NCI-H2081 treated with DMSO at 0.1 percent for 48 hours (cell line): ENCODE measurements around the gene MUCL1.
A peak's percentile ranks its signal among the peaks of the same experiment; 100 is the strongest.
"Not testable (repeated sequence)": the region's sequence is repeated elsewhere in the genome, so short reads cannot be mapped to it uniquely, and the experiment has no call there.

Experiments used
- DNase-seq: peaks from one replicate; lab custom pipeline; 2025; lab: John Stamatoyannopoulos, UW

The MUCL1 gene, protein sequence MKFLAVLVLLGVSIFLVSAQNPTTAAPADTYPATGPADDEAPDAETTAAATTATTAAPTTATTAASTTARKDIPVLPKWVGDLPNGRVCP

DNA sequence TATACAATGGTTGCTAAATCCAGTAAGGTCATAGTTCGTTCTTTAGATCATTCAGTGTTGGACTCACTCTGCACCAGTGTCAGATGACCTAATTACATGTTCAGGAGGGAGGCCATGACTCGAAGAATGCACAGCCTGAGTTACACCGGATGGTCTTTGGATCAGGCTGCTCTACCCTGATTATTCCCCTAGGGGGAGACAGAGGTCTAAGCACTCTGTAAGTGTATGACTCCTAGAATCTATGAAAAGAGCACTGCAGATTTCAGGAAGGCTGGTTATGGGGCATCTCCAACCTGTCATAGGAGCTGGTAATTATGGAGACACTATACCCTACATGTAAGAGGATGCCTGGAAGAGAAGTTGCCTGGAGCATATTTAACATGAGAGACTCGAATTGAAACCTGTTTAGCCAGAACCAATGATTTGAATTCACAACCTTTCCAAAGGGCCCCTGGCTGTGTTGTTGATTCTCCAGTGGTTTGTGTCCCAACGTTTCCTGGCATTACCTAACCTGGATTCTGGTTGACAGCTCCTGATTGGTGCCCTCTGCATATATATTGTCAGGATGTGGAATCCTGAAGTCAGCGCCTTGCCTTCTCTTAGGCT lies at the start of gene MUCL1:
Gene MUCL1, plus strand, starts transcription at position 584 of the 606 bp plus-strand sequence. CDS start 67 bp downstream, outside the sequence.
- peak; percentile 18 for DNase-seq

DNA sequence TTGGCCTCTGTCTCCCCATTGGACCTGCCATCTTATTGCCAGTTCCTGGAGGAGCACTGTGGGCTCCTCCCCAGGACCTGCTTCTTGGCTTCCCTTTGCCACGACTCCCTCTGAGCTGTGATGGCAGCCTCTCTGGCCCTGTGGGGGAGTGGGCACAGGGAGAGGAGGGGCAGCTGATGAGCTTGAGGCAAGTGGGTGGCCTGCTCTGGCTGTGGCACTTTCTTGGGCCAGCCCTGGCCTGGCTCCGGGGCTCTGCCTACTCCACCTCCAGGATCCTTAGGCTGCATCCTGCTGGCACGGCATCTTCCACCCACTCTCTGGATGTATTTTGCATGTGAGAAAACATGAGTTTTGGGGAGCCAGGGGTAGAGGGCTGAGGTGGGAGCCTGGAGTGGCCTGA lies 32.6 kb upstream of the MUCL1 start:
- DNase-seq, result no peak

DNA sequence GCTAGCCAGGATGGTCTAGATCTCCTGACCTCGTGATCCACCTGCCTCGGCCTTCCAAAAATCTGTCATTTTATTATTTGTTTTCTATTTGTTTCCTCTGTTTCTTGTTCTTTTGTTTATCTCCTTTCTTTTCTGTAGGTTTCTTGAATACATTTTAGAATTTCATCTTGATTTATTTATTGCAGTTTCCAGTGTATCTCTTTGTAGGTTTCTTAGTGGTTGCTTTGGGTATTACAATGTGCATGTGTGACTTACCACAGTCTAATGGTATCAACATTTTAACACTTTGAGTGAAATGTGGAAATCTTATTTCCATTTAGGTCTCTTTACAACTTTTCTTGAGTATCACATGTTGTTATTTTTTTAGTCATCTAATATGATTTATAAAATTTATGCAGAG lies 29.9 kb upstream of the MUCL1 start:
- no peak for DNase-seq

DNA sequence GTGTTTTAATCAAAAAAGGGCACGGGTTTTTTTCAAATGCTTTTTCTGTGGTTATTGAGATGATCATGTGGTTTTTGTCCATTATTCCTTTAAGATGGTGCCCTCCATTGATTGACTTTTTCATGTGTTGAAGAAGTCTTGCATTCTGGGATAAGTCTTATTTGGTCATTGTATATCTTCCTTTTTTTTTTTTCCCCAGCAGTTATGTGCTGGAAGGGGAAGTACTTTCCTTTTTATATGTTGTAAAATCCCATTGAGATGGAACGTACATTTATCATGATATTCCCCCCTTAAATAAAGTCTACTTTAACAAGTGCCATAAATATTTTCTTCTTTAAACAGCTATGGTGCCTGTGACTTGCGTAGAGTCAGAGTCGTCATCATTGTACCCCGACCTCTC lies 24.8 kb upstream of the MUCL1 start:
- no peak for DNase-seq

DNA sequence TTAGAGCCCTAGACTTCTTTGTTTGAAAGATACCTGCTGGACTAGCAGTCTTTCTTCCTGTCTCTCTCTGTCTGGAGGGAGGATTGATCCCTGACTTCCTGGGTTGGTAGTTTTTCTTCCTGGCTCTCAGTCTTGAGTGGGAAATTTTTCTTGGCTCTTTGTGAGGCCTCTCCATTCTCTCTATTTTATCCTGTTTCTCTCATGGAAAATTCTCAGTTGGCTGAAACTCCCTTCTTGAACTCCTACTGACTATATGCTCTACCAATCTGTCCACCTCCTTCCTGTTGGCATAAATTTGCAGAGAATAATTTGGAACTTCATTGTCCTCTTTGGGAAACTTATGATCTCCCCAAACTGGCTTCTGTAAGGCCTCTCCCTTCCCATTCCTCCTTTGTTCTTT lies 24.1 kb upstream of the MUCL1 start:
- no peak for DNase-seq

DNA sequence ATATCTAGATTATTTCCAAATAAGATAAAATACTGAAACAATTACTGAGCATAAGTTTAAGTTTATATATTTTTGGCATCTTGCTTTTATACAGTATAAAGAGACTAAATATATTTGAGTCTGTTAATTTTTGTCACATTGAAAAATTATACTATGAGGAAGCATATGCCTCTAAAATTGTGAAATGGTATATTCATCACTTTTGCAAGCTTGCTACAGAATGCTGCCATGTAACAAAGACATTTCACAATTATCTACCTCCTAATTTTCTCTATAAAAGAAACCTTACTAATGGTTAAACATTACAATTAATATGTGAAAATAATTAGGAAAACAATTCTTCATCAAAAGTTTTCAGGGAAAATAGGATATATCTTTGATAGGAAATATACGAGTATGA lies 22.7 kb upstream of the MUCL1 start:
- no peak for DNase-seq

DNA sequence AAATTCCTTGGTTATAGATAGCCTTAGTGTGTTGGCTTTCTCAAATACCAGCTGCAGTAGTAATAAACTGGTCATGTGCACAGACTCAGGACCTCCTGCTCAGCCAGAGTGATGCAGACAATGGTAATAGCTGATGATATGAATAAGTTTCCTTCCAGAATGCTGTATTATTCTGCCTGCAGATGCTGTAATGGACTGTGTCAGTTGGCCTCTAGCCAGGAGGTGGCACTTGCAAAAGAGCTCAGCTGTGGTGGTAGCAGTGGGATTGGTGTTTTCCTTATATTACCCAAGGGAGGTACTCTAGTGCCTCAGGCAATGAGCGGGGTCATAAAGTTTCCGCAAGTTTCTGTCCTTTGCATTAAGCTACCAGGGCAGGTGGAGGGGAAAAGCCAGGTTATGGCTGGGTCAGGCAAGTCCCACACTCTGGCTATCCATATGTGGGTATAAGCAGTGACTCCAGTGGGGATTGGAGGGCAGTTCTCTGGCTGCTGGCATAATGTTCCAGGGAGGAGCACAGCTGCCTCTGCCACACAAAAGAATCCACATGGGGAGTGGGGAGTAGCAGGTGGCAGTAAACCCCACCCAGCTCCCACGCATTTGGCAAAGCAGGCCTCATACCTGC lies 14.0 kb upstream of the MUCL1 start:
- no peak for DNase-seq

DNA sequence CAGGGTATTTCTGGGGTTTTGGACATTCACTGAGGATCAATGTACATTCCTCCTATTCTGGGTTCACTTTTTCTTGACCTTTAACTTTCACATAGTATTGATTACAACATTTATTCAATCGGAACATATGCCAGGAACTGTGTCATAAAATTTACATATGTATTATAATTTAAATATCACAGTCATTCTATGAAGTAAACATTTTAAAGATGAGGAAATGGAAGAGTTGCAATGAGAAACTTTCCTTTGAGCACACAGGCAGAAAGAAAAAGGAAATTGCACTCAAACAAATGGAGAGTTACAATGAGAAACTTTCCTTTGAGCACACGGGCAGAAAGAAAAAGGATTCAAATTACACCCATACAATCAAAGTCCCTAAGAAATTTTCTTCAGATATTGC lies 3.1 kb downstream of the MUCL1 start:
- no peak for DNase-seq

DNA sequence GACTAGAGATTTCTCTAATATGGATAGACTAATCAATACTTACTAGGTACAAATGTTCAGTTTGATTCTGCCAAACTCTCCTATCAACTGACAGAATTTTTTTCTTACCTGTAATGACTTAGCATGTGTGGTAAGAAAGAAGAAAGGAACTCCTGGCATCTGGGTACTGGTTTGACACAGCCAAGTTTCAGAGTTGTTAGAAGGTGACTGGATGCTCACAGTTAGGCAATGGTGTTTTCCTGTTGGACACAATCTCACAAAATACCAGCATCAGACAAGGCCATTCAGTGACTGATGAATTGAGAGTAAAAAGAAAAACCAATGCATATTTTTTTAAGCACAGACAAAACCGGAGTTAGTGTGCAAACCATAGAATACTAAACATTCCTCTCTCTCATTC lies 4.2 kb downstream of the MUCL1 start:
- DNase-seq, result no peak

DNA sequence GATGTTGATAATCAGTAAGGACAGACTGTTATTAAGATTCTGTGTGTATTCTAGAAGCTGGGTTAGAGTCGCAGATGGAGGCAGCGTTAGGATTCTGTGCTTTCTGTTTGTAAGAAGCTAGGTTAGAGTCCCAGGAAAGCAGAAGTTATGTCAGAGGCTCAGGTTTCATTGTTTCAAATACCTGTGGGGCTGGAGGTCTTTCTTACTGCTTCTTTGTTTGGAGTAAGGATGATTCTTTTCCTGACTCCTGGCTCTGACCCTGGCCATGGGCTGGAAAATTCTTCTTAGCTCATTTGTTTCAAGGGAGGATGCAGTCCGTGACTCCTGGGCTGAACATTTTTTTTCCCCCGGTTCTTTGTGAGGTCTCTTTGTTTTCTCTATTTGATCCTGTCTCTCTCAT lies 5.2 kb downstream of the MUCL1 start:
- DNase-seq, result no peak

DNA sequence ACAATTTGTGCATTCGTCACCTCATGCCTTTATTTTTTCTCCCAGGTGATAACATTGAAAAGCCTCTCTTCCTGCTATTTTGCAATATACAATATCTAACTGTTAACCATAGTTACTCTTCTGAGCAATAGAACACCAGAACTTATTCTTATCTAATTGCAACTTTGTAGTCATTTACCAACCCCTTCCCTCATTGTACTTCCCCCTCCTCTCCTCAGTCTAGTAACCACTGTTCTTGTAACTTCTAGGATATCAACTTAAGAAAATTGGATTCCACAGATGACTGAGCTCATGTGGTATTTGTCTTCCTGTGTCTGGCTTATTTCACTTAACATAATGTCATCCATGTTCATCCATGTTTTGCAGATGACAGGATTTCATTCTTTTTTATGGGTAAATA lies 7.6 kb downstream of the MUCL1 start:
- DNase-seq, result no peak

DNA sequence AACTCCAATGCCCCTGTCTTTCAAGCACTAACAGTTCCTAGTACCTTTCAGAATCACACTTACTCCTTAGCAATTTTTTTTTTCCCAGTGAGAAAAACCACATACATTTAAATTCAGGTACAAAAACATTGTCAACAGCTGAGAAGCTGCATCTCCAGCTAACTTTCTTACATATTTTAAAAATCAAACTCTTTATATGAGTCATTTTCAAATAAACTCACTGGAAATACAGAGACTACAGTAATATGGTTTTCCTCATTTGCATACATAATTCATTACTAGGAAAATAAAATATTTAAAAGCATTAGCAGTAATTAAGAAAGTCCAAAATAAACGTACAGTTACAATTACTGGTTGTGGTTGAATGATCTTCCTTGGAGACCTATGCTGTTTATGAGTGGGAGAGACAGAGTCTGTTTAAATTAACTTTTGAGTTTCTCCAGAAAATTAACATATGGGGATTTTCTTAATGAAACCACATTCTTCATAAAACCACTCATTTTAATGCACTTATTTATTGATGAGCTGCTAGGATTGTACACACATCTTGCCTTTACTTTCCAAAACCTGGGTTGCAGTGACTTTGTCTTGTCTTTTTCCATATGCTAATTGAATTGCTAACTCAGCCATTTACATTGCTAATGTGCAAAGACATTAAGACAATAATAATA lies 9.8 kb downstream of the MUCL1 start:
- no peak for DNase-seq

DNA sequence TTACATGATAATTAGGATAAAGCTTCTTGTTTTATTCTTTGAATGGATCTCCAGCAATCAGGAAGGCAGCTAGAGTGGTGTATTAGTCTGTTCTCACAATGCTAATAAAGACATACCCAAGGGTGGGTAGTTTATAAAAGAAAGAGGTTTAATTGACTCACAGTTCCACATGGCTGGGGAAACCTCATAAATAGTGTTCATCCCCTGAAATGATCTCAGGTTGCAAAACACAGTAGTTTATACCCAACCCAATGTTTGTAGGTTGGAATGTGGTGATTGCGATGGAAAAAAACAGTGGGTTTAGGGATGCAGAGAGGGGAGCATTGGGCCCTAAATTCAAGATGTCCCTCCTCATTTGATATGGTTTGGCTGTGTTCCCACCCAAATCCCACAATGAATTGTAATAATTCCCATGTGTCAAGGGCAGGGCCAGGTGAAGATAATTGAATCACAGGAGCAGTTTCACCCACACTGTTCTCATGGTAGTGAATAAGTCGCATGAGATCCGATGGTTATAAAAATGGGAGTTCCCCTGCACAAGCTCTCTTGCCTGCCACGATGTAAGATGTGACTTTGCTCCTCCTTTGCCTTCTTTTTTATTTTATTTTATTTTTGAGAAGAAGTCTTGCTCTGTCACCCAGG lies 11.5 kb downstream of the MUCL1 start:
- DNase-seq, result no peak

DNA sequence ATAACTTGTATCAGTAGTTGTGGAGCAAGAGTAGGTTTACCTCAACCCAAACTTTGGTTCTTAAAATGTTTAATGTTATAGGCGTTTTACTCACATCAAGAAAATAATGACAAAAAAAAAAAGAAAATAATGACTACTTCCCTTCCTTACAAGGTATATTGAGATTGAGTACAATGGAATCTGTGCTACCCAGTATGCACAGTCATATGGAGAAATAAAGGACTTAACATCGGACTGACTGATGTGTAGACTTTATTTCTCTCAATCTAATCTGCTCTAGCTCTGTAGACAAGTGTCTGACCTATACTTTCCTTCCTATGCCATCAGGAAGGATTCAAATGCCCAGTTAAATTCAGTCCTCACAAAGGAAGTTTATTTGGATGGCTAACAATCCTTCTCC lies 14.4 kb downstream of the MUCL1 start:
- no peak for DNase-seq

DNA sequence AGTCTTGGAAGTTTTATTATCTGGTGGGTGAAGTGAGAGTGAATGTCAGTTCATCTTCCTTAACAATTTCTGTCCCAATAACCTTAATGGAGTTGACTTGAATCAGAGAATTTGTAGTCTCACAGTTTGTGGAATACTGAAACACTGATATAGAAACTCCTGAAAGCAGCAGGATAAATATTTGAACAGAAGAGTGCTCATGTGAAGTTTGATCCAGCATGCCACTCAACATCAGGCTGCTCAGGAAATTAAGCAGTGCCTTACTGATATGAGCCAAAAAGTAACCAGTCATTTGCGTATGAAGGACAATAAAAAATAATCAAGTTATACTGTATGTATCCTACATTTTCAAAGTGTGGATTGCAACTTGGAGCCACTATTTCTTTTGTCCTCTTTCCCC lies 15.7 kb downstream of the MUCL1 start:
- DNase-seq, result no peak

DNA sequence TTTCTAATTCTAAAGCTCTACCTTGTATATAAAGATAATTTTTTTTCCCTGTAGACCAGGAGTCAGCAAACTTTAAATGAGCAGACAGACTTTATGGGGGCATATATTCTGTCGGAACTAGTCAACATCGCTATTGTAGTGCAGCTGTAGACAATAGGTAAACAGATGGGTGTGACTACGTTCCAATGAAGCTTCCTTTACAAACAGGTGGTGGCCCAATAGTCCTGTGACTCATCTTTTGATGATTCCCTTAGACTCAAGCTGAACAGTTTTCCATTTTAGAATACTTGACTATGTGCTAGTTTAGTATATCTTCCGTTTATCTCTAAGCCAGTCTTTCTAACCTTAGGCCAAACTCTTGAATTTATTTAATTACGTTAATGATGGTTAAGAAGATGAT lies 16.3 kb downstream of the MUCL1 start:
- no peak for DNase-seq

DNA sequence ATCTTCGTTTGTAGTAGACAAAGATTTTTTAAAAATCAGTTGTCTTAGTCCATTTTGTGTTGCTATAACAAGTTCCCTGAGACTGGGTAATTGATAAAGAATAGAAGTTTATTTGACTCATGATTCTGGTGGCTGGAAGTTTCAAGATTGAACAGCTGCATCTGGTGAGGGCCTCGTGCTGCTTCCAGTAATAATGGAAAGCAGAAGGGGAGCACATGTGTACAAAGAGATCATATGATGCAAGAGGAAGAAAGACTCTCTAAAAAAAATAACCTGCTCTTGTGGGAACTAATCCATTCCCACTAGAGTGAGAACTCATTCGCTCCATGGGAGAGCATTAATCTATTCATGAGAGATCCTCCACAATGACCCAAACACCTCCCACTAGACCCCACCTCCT lies 24.8 kb downstream of the MUCL1 start:
- no peak for DNase-seq

DNA sequence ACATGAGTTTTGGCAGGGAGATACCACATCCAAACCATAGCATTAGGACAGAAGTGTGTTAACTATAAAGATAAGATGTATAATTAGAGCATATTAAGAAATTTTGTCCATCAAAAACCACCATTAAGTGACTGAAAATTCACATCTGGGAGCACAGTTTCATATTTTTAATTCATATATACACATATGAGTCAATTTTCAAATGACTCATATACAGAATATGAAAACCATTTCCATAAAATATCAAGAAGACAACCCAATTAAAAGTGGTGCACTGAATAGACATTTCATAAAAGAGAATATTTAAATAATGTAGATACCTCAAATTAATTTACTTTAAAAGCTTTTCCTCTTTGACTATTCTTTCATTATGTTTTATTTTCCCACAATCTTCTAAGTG lies 25.3 kb downstream of the MUCL1 start:
- no peak for DNase-seq

DNA sequence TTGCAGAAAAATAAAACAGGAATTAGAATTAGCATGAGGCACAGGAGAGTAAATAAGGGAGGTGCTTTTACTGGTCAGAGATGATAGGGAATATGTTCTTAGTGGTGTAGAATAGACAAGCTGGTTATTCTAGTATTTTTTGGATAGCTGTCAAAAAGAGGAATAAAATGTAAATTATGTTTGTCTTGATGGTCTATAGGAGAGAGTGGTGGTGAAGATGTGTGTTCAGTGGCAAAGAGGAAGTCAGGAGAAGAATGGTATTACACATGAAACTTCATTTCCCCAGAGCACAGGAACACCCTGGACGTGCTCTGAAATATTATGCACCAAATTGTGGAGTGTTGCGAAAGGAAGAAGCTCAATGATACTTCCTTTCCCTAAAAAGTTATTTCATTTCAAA lies 27.8 kb downstream of the MUCL1 start:
- no peak for DNase-seq

DNA sequence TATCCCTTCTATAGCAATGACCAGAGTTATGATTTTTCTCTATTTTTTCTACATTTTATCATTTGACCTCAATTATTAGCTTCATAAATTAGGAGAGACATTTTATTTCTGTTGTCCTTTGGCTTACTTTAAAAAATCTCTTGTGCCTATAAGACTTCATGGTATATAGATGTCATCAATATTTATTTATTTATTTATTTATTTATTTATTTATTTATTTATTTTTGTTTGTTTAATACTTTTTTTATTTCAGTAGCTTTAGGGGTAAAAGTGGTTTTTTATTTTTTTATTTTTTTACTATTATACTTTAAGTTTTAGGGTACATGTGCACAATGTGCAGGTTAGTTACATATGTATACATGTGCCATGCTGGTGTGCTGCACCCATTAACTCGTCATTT lies 28.3 kb downstream of the MUCL1 start:
- not testable (repeated sequence) for DNase-seq

DNA sequence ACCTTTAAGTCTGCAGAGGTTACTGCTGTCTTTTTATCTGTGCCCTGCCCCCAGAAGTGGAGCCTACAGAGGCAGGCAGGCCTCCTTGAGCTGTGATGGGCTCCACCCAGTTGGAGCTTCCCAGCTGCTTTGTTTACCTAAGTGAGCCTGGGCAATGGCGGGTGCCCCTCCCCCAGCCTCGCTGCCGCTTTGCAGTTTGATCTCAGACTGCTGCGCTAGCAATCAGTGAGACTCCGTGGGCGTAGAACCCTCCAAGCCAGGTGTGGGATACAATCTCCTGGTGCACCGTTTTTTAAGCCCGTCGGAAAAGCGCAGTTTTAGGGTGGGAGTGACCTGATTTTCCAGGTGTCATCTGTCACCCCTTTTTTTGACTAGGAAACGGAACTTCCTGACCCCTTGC lies 34.1 kb downstream of the MUCL1 start:
- not testable (repeated sequence) for DNase-seq

DNA sequence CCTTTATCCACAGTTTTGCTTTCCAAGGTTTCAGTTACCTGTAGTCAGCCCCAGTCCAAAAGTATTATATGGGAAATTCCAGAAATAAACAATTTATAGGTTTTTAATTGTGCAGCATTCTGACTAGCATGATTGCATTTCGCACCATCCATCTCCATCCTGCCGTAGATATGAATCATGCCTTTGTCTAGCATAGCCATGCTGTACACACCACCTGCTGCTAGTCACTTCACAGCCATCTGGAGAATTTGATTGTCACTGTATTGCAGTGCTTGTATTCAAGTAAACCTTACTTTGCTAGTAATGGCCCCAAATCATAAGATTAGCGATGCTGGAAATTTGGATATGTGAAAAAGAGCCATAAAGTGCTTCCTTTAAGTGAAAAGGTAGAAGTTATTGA lies 36.0 kb downstream of the MUCL1 start:
- peak; percentile 43 for DNase-seq
